ENCODE measurements around the gene SHC2. TPM values are rescaled to one million over a fixed set of nuclear protein-coding genes. Genes with fewer than 3 reads are reported as not detected.
A peak's percentile ranks its signal among the peaks of the same experiment; 100 is the strongest.

The SHC2 gene
- total and polyA plus RNA-seq, 2 of the 13 experiments (the other 11 are each of a cell fraction or from before 2014, with no cell fraction given), result 9.0 to 18.3 TPM

GRCh38 chr19:488505-489417, 27.9 kb upstream of the SHC2 start (continued):
- TF ChIP-seq ZZZ3 (CRISPR knock-in tag; IDR thresholded peaks at IDR 0.05; ENCODE audit: borderline replicate concordance) (no peak), PRDM15 (CRISPR knock-in tag; IDR thresholded peaks at IDR 0.05) (peak; percentile 73; the same call in 1 of the 2 replicates), ZNF251 (CRISPR knock-in tag; IDR thresholded peaks at IDR 0.05) (no peak), KDM4B (CRISPR knock-in tag; IDR thresholded peaks at IDR 0.05) (no peak), ZNF331 (CRISPR knock-in tag; IDR thresholded peaks at IDR 0.05) (peak; percentile 50; the same call in 1 of the 2 replicates), ZNF724P (CRISPR knock-in tag; IDR thresholded peaks at IDR 0.05; ENCODE audit: borderline replicate concordance) (no peak), AKAP8 (CRISPR knock-in tag; IDR thresholded peaks at IDR 0.05) (peak; percentile 80), MYC (CRISPR knock-in tag; IDR thresholded peaks at IDR 0.05; ENCODE audit: borderline replicate concordance) (peak; percentile 81), HNRNPH1 (optimal IDR thresholded peaks at IDR 0.05; ENCODE audit: low read depth, low read length) (no peak), HNF4A (CRISPR knock-in tag; IDR thresholded peaks at IDR 0.05) (peak; percentile 5; the same call in 1 of the 2 replicates), CREBL2 (CRISPR knock-in tag; IDR thresholded peaks at IDR 0.05; ENCODE audit: borderline replicate concordance) (peak; percentile 44; the same call in 1 of the 2 replicates), IRF9 (CRISPR knock-in tag; IDR thresholded peaks at IDR 0.05; ENCODE audit: borderline replicate concordance) (peak; percentile 91), MLXIP (CRISPR knock-in tag; IDR thresholded peaks at IDR 0.05; ENCODE audit: borderline replicate concordance) (no peak), ZNF720 (CRISPR knock-in tag; IDR thresholded peaks at IDR 0.05) (no peak), HOXA3 (CRISPR knock-in tag; IDR thresholded peaks at IDR 0.05) (peak; percentile 97), FIP1L1 (IDR thresholded peaks at IDR 0.05; ENCODE audit: borderline replicate concordance, insufficient read depth, low read depth, low read length) (no peak), ZNF816 (CRISPR knock-in tag; IDR thresholded peaks at IDR 0.05; ENCODE audit: borderline replicate concordance) (no peak; the same call in 1 of the 2 replicates), ZNF121 (CRISPR knock-in tag; IDR thresholded peaks at IDR 0.05) (0 out of 2 replicates have a peak, but pooled peaks have one; percentile 21), IKZF1 (IDR thresholded peaks at IDR 0.05) (no peak), ATM (IDR thresholded peaks at IDR 0.05; ENCODE audit: borderline replicate concordance) (no peak)
